Omental fat pad (tissue), 4 donors: Measurements from ENCODE around the gene CECR2. TPM values are rescaled to one million over a fixed set of nuclear protein-coding genes. Genes with fewer than 3 reads are reported as not detected.

ENCODE experiments used
- ATAC-seq: fragments of 150-250 bp; one replicate; pipeline ENCODE4 v1.9.1; 2016; ENCODE audit warnings: mild to moderate bottlenecking, moderate library complexity; ENCODE audit not compliant: low FRiP score
- DNase-seq: peaks from one replicate; pipeline ENCODE4 v3.0.0-alpha.2; 2019; ENCODE audit warnings: low spot score
- total RNA-seq, 4 donors: library from RNA; depleted of rRNA; stranded (reverse); fragments of >200 nt; gene quantifications; one replicate each; pipeline ENCODE4 v1.1.0, GENCODE V29; 2016
- TF ChIP-seq, protein P1 (sequence below), 3 donors: fragments of 450-650 bp; IDR thresholded peaks; one replicate each; pipeline ENCODE4 v1.5.1; 2016 to 2017; ENCODE audit warnings: antibody characterized with exemption in 3 of 3, mild to moderate bottlenecking in 3 of 3, moderate library complexity in 2 of 3

Gene CECR2
- total RNA-seq, 4 donors from 2014 or later = 0.24 to 3.9 (median 0.70) TPM

DNA sequence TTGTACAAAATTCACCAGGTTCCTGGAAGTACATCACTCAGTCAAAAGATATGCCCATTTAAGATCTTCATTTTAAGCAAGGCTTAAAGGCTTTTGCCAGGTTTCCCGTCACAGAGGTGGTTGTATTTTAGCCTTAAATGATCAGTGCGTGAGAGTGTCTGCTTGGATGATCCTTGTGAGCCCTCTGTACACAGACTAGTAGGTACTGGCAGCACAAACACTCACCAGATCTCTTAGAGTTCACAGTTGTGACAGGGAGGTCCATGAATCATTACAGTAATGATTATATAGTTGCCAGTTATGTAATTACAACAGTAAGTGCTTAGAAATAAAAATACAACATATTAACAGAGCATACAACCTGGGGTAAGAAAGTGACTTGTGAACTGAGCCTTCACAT is 109.9 kb downstream of the CECR2 start:
- TF ChIP-seq, protein P1, sequence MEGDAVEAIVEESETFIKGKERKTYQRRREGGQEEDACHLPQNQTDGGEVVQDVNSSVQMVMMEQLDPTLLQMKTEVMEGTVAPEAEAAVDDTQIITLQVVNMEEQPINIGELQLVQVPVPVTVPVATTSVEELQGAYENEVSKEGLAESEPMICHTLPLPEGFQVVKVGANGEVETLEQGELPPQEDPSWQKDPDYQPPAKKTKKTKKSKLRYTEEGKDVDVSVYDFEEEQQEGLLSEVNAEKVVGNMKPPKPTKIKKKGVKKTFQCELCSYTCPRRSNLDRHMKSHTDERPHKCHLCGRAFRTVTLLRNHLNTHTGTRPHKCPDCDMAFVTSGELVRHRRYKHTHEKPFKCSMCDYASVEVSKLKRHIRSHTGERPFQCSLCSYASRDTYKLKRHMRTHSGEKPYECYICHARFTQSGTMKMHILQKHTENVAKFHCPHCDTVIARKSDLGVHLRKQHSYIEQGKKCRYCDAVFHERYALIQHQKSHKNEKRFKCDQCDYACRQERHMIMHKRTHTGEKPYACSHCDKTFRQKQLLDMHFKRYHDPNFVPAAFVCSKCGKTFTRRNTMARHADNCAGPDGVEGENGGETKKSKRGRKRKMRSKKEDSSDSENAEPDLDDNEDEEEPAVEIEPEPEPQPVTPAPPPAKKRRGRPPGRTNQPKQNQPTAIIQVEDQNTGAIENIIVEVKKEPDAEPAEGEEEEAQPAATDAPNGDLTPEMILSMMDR (IDR thresholded peaks at IDR 0.05) = no peak
- DNase-seq (no peak), ATAC-seq (no peak)

DNA sequence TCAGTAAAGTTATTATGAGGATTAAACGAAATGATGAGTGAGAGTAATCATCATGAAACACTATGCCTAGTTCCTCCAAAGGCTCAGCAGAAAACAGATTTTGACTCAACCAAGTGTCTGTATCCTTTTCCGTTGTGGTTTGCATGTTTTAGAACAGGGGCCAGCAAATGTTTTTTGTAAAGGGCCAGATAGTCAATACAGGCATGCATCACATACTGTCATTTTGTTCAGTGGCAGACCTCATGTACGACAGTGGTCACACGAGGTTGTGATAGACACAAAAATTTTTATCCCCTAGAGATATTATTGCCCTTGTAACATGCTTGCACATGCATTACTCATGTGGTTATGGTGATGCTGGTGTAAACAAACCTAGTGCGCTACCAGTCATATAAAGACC is 112.2 kb downstream of the CECR2 start:
- TF ChIP-seq, protein P1 (IDR thresholded peaks at IDR 0.05) = no peak
- DNase-seq (no peak), ATAC-seq (no peak)

DNA sequence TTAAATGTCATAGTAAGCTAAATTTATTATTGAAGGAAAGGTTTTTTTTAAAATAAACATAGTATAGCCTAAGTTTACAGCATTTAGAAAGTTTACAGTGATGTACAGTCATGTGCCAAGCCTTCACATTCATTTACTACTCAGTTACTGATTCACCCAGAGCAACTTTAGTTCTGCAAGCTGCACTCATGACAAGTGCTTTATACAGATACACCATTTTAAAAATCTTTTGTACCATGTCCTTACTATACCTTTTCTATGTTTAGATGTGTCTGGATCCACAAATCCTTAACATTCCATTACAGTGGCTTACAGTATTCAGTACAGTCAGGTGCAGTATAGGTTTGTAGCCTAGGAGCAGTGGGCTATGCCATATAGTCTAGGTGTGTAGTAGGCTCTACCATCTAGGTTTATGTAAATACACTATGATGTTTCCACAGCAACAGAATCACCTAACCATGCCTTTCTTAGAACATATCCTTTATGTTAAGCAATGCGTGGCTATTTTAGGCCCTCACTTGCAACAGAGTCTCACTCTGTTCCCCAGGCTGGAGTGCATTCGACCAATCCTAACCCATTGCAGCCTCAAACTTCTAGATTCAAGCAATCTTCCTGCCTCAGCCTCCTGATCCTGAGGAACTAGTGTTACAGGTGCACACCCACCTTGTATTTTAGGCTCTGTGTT is 114.6 kb downstream of the CECR2 start:
- no peak for ATAC-seq
- TF ChIP-seq, protein P1 (IDR thresholded peaks at IDR 0.05) = no peak
- no peak for DNase-seq

DNA sequence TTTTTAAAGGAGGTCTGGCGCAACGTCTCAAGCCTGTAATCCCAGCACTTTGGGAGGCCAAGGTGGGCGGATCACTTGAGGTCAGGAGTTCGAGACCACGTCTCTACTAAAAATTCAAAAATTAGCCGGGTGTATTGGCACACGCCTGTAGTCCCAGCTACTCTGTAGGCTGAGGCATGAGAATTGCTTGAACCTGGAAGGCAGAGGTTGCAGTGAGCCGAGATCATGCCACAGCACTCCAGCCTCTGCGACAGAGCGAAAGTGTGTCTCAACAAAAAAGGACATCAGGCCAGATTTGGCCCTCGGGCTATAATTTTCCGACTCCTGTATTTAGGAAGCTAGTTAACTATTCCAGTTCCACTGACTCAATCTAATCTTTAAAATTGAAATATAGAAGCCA is 115.3 kb downstream of the CECR2 start:
- TF ChIP-seq, protein P1 (IDR thresholded peaks at IDR 0.05) = no peak
- ATAC-seq (no peak), DNase-seq (no peak)

DNA sequence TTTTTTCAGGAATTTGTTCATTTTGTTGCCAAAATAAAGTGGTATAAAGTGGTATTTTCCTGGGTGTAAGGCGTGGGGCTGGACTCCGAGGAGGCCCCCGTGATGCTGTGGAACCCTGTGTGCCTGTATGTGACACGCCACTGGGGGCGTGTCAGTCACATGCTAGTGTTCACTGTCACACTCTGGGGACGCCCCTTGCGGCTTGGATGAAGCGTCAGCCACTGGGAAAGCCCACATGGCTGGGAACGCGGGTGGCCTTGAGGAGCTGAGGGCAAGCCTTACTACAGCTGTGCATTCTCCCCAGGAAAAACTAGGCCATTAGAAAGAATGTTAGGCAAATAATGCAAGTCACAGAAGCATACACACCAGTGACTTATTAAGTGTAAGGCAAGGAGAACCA is 117.1 kb downstream of the CECR2 start:
- ATAC-seq = no peak
- TF ChIP-seq, protein P1 (IDR thresholded peaks at IDR 0.05) = no peak
- DNase-seq = no peak

DNA sequence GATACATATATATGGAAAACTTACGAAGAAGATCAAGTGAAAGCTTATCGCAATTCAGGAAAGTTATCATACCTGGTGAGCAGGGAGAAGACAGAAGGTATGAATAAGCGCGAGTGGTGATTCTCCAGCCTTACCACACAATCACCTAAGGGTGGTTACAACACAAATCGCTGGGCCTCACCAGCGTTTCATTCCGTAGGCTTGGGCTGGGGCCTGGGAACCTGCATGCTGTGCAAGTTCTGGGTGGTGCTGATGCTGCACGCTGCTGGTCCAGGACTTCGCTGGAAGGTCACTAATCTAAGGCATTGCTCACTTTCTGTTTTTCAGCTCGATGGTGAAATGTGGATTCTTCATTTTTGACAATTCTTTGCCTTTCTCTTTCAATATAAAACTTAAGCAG is 117.5 kb downstream of the CECR2 start:
- no peak for ATAC-seq
- DNase-seq = no peak
- TF ChIP-seq, protein P1 (IDR thresholded peaks at IDR 0.05) = no peak

DNA sequence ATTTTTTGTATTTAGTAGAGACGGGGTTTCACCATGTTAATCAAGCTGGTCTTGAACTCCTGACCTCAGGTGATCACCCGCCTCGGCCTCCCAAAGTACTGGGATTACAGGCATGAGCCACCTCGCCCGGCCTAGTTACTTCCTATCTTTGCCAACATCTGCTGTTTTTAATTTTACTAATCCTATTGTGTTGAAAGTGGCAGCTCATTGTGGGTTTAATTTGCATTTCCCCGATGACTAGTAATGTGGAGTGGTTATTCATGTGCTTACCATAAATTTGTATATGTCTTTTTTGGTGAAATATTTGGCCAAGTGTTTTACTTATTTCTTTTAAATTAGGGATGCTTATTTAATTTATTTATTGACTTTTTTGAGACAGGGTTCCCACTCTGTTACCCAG is 119.8 kb downstream of the CECR2 start:
- DNase-seq (no peak), ATAC-seq (no peak)
- TF ChIP-seq, protein P1 (IDR thresholded peaks at IDR 0.05) = no peak
